Nephron (organoid): ENCODE results near the gene KLHL40.

Experiments used
- H3K27ac Mint-ChIP-seq, 3 experiments: 2 replicates each; pipeline ENCODE4 v1.8.0; 2020; ENCODE audit warnings: mixed read lengths in 3 of 3, mild to moderate bottlenecking in 2 of 3, moderate library complexity in 1 of 3
- H3K27me3 Mint-ChIP-seq: 2 replicates; pipeline ENCODE4 v1.8.0; 2021; ENCODE audit warnings: low read depth, mild to moderate bottlenecking, moderate library complexity, mixed read lengths
- H3K36me3 Mint-ChIP-seq: 2 replicates; pipeline ENCODE4 v1.8.0; 2020; ENCODE audit warnings: low read depth, mixed read lengths
- H3K4me1 Mint-ChIP-seq: 2 replicates; pipeline ENCODE4 v1.8.0; 2020; ENCODE audit warnings: mixed read lengths
- H3K4me3 Mint-ChIP-seq, 3 experiments: 2 replicates each; pipeline ENCODE4 v1.8.0; 2020; ENCODE audit warnings: mild to moderate bottlenecking in 3 of 3, mixed read lengths in 3 of 3, moderate library complexity in 2 of 3
- H3K9me3 Mint-ChIP-seq: 2 replicates; pipeline ENCODE4 v1.8.0; 2020; ENCODE audit warnings: mixed read lengths
- CTCF ChIP-seq, 3 experiments: fragments of 200-600 bp; sonication (generic); IDR thresholded peaks; one replicate each; pipeline ENCODE4 v1.5.0; 2021; ENCODE audit warnings: antibody characterized with exemption in 3 of 3; ENCODE audit not compliant: unreplicated experiment in 3 of 3

Gene KLHL40

GRCh38 chr3:42658771-42659390 is 26.5 kb upstream of the KLHL40 start:
- peaks cover 12% of the 10 kb centered on the region for H3K4me1 Mint-ChIP-seq
- H3K27me3 Mint-ChIP-seq: no peaks in the 10 kb centered on the region
- no peak overlapping the region for H3K4me3 Mint-ChIP-seq
- H3K27ac Mint-ChIP-seq: no peak overlapping the region
- H3K36me3 Mint-ChIP-seq: no peaks in the 10 kb centered on the region
- no peaks in the 10 kb centered on the region for H3K9me3 Mint-ChIP-seq
- no peak for TF ChIP-seq CTCF (IDR thresholded peaks at IDR 0.05; ENCODE audit: unreplicated experiment in 3 of 3)

- Mint-ChIP-seq H3K9me3 (no peaks in the 10 kb centered on the region), H3K27me3 (no peaks in the 10 kb centered on the region), H3K4me3 (no peak overlapping the region), H3K27ac (no peak overlapping the region), H3K4me1 (peaks cover 12% of the 10 kb centered on the region), H3K36me3 (no peaks in the 10 kb centered on the region)
- no peak for TF ChIP-seq CTCF (IDR thresholded peaks at IDR 0.05; ENCODE audit: unreplicated experiment in 3 of 3)
These were observed 25.7 kb upstream of the KLHL40 start for GRCh38 chr3:42659451-42660130.

GRCh38 chr3:42660131-42660715 is 25.1 kb upstream of the KLHL40 start:
- H3K4me3 Mint-ChIP-seq: no peak overlapping the region
- no peak for TF ChIP-seq CTCF (IDR thresholded peaks at IDR 0.05; ENCODE audit: unreplicated experiment in 3 of 3)
- no peaks in the 10 kb centered on the region for H3K36me3 Mint-ChIP-seq

GRCh38 chr3:42660898-42661297 is 24.4 kb upstream of the KLHL40 start:
- H3K4me3 Mint-ChIP-seq: no peak overlapping the region
- TF ChIP-seq CTCF (IDR thresholded peaks at IDR 0.05; ENCODE audit: unreplicated experiment in 3 of 3): no peak
- no peak overlapping the region for H3K27ac Mint-ChIP-seq
- no peaks in the 10 kb centered on the region for H3K36me3 Mint-ChIP-seq
- no peaks in the 10 kb centered on the region for H3K27me3 Mint-ChIP-seq
- peaks cover 13% of the 10 kb centered on the region for H3K4me1 Mint-ChIP-seq
- H3K9me3 Mint-ChIP-seq: no peaks in the 10 kb centered on the region

More at GRCh38 chr3:42660131-42660715, 25.1 kb upstream of the KLHL40 start:
- Mint-ChIP-seq H3K4me1 (peaks cover 12% of the 10 kb centered on the region), H3K9me3 (no peaks in the 10 kb centered on the region), H3K27me3 (no peaks in the 10 kb centered on the region), H3K27ac (no peak overlapping the region)

GRCh38 chr3:42661593-42662022 is 23.7 kb upstream of the KLHL40 start:
- Mint-ChIP-seq H3K4me1 (peaks cover 16% of the 10 kb centered on the region), H3K4me3 (no peak overlapping the region), H3K9me3 (no peaks in the 10 kb centered on the region), H3K27ac (no peak overlapping the region), H3K27me3 (no peaks in the 10 kb centered on the region), H3K36me3 (no peaks in the 10 kb centered on the region)
- no peak for TF ChIP-seq CTCF (IDR thresholded peaks at IDR 0.05; ENCODE audit: unreplicated experiment in 3 of 3)
